Bronchial epithelial cell (primary cell): ENCODE results near the gene UPF1. TPM values are rescaled to one million over a fixed set of nuclear protein-coding genes. Genes with fewer than 3 reads are reported as not detected.

Experiments used
- DNase-seq: peaks from one replicate; pipeline ENCODE4 v3.0.0-alpha.2; 2010; ENCODE audit warnings: low read depth
- FAIRE-seq: peaks from 2 replicates; lab custom pipeline; 2011; peaks lifted over from hg19 to GRCh38; lab: Jason Lieb, UNC
- H3K27me3 ChIP-seq: 2 replicates; pipeline ENCODE4 v1.5.1; 2011; ENCODE audit warnings: low read length; ENCODE audit not compliant: control insufficient read depth, insufficient read depth
- H3K36me3 ChIP-seq: 2 replicates; pipeline ENCODE4 v1.5.1; 2011; ENCODE audit warnings: low read length; ENCODE audit not compliant: control insufficient read depth, insufficient read depth
- H3K4me3 ChIP-seq: 2 replicates; pipeline ENCODE4 v1.5.1; 2011; ENCODE audit warnings: mild to moderate bottlenecking, low read depth, low read length, control low read depth
- CTCF ChIP-seq: IDR thresholded peaks from 2 replicates; pipeline ENCODE4 v1.5.1; 2011; ENCODE audit warnings: mild to moderate bottlenecking, moderate library complexity, low read length, control low read depth, inconsistent platforms; ENCODE audit not compliant: insufficient read depth, severe bottlenecking
- total RNA-seq: library from RNA; depleted of rRNA; stranded (reverse); fragments of >200 nt; gene quantifications from 2 replicates; pipeline ENCODE4 v1.2.1, GENCODE V29; 2014

UPF1 gene
- total RNA-seq, 1 donor from 2014 or later, result 82.9 TPM

DNA sequence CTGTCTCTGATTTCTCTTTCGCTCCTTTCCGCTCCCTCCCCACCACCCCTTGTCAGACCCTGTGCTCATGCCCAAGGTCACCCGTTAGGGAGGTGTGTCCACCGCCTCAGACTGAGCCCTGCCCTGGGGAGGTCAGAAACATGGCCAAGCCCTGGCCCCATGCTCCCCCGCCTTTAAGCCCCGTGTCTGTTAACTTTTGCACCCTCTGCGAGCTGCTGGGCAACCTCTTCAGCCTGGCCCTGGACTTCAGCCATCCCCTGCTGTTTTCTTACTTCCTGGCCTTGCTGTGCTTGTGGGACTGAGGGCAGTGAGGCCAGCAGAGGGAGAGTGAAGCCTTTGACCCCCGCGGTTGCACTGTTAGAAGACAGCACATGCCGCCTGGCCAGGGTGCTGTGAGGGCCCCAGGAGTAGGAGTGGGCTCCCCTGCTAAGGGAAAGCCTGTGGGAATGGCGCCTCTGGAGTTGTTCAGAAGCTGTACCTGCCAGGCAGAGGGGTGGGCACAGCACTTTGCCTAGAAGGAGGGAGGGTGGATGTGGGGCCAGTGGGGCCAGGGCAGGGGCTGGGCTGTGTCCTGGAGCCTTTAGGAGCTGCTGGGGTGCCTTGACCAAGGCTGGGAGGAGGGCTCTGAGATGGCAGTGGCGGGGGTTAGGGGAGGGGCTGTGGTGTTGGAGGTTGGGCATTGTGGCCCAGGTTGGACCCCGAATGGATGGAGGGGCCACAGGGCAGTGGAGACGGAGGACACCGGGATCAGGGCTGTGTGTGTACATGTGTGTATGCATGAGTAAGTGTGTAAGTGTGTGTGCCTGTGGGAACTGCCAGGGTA is 7.9 kb downstream of the UPF1 start:
- H3K4me3 ChIP-seq, result no peak overlapping the region
- no peak for FAIRE-seq
- no peak for DNase-seq
- H3K36me3 ChIP-seq, result peaks cover 8% of the 10 kb centered on the region
- H3K27me3 ChIP-seq, result no peaks in the 10 kb centered on the region
- TF ChIP-seq CTCF, result no peak

GRCh38 chr19:18840288-18841267 is 8.8 kb downstream of the UPF1 start:
- no peaks in the 10 kb centered on the region for H3K27me3 ChIP-seq
- no peak for FAIRE-seq
- peaks cover 10% of the 10 kb centered on the region for H3K36me3 ChIP-seq
- no peak for DNase-seq
- no peak for TF ChIP-seq CTCF
- H3K4me3 ChIP-seq, result no peak overlapping the region

- Histone ChIP-seq H3K36me3 (peaks cover 12% of the 10 kb centered on the region), H3K4me3 (no peak overlapping the region), H3K27me3 (no peaks in the 10 kb centered on the region)
- no peak for TF ChIP-seq CTCF
- DNase-seq, result no peak
- no peak for FAIRE-seq
Observed at GRCh38 chr19:18841400-18841799, 9.6 kb downstream of the UPF1 start.

GRCh38 chr19:18842166-18842565 is 10.4 kb downstream of the UPF1 start:
- TF ChIP-seq CTCF, result no peak
- Histone ChIP-seq H3K27me3 (no peaks in the 10 kb centered on the region), H3K4me3 (no peak overlapping the region), H3K36me3 (peaks cover 12% of the 10 kb centered on the region)
- DNase-seq, result no peak
- no peak for FAIRE-seq

- no peak for TF ChIP-seq CTCF
- Histone ChIP-seq H3K4me3 (no peak overlapping the region), H3K36me3 (peaks cover 18% of the 10 kb centered on the region), H3K27me3 (no peaks in the 10 kb centered on the region)
- FAIRE-seq (no peak), DNase-seq (no peak)
Observed at GRCh38 chr19:18843960-18844359, 12.2 kb downstream of the UPF1 start.
